ENCODE data around the gene ZNF518B. TPM values are rescaled to one million over a fixed set of nuclear protein-coding genes. Genes with fewer than 3 reads are reported as not detected.

ZNF518B gene
- 33.8 and 41.4 TPM in 2 replicates for total RNA-seq

GRCh38 chr4:10457255-10457801 lies at the start of gene ZNF518B:
ZNF518B (minus strand) TSS chr4:10457426; CDS start chr4:10446328, 11,098 bp downstream.

Other genes with a start within 250 kb of the ZNF518B start
- gene CLNK, start 227.3 kb upstream of the ZNF518B start, total RNA-seq: not detected in 2 replicates

Measured in regular cardiac myocyte (primary cell).